ENCODE results near the gene AP4B1. TPM values are rescaled to one million over a fixed set of nuclear protein-coding genes. Genes with fewer than 3 reads are reported as not detected.

Gene AP4B1
- total RNA-seq, 2 experiments from 2014 or later: 44.1 to 48.0 TPM

DNA sequence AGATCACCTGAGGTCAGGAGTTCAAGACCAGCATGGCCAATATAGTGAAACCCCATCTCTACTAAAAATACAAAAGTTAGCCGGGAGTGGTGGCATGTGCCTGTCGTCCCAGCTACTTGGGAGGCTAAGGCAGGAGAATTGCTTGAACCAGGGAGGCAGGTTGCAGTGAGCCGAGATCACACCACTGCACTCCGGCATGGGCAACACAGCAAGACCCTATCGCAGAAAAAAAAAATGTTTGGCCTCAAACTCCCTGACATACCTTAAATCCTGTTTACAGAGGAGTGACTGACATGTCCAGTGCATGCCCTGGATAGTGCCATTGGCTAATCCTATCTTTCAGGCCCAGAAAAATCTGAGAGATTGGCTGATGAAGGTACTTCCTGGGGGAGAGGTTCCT is 12.4 kb upstream of the AP4B1 start:
- TF ChIP-seq, protein P1, sequence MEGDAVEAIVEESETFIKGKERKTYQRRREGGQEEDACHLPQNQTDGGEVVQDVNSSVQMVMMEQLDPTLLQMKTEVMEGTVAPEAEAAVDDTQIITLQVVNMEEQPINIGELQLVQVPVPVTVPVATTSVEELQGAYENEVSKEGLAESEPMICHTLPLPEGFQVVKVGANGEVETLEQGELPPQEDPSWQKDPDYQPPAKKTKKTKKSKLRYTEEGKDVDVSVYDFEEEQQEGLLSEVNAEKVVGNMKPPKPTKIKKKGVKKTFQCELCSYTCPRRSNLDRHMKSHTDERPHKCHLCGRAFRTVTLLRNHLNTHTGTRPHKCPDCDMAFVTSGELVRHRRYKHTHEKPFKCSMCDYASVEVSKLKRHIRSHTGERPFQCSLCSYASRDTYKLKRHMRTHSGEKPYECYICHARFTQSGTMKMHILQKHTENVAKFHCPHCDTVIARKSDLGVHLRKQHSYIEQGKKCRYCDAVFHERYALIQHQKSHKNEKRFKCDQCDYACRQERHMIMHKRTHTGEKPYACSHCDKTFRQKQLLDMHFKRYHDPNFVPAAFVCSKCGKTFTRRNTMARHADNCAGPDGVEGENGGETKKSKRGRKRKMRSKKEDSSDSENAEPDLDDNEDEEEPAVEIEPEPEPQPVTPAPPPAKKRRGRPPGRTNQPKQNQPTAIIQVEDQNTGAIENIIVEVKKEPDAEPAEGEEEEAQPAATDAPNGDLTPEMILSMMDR (IDR thresholded peaks at IDR 0.05): no peak
- no peak for ATAC-seq (ENCODE audit: poor library complexity)
- H3K9me3 ChIP-seq (ENCODE audit: control insufficient read depth in 1 of 2, insufficient read depth in 1 of 2, low read length in 2 of 2): no peaks in the 10 kb centered on the region
- CTCF ChIA-PET: no interaction called here
- intact Hi-C loops (cut with DNase I, micrococcal nuclease): no loop called here
- H3K36me3 Mint-ChIP-seq (ENCODE audit: low read depth): peaks cover 9% of the 10 kb centered on the region
- H3K4me1 ChIP-seq (ENCODE audit: insufficient read depth, low read length): no peaks in the 10 kb centered on the region
- H3K9me3 Mint-ChIP-seq: no peaks in the 10 kb centered on the region
- no peak for DNase-seq
- POLR2A ChIA-PET: no interaction called here
- H3K4me3 Mint-ChIP-seq: no peak overlapping the region
- no peak overlapping the region for H3K4me3 ChIP-seq (ENCODE audit: low read length)
- H3K27ac ChIP-seq (ENCODE audit: low read depth in 1 of 2, low read length in 2 of 2): no peak overlapping the region
- H3K4me1 Mint-ChIP-seq (ENCODE audit: low read depth): no peaks in the 10 kb centered on the region
- peaks cover 0 to 2% of the 10 kb centered on the region in 2 experiments for H3K27me3 ChIP-seq (ENCODE audit: control insufficient read depth in 1 of 2, insufficient read depth in 2 of 2, low read length in 2 of 2)
- no peak overlapping the region for H3K27ac Mint-ChIP-seq
- H3K36me3 ChIP-seq (ENCODE audit: insufficient read depth, low read length): peaks cover 6% of the 10 kb centered on the region
- peaks cover 6% of the 10 kb centered on the region for H3K27me3 Mint-ChIP-seq

DNA sequence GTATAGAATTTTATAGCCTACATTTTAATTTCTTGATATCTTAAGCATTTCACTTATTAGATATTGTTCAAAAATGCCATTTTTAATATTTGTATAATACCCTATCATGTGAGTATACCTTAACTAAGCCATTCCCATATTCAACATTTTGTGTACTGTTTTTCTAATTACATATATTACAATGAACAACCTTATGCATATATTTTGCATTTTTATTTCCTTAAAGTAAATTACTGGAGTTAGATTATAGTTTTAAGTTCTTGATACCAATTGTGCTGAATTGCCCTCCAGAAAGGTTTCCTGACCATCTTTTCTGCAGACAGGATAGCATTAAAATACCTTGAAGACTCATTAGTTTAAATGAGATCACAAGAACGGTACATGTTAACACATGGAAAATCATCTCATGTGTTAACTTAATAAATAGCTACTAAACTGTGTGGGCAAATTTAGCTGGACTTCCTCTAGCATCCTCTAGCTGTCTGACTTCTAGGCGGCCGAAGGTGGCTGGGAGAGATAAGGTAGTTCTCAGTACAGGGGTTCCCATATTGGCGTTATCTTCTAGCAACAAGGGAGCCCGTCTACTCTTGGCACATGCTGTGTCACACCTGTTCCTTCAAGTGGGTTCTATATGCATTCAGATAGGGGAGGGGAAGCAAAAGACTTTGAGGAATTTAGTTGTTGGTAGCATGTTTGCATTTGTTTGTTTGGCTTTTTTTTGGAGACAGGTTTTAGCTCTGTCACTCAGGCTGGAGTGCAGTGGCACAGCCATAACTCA is 9.5 kb upstream of the AP4B1 start:
- H3K4me3 ChIP-seq (ENCODE audit: low read length): no peak overlapping the region
- POLR2A ChIA-PET: interaction anchor here (2.0 kb wide), 1 partner anchor 15 kb away, joined by 7 read pairs; the partner anchor contains the start of gene HIPK1
- intact Hi-C loops (cut with DNase I, micrococcal nuclease): no loop called here
- no peaks in the 10 kb centered on the region for H3K4me1 ChIP-seq (ENCODE audit: insufficient read depth, low read length)
- H3K9me3 Mint-ChIP-seq: no peaks in the 10 kb centered on the region
- H3K27ac Mint-ChIP-seq: no peak overlapping the region
- TF ChIP-seq, protein P1 (IDR thresholded peaks at IDR 0.05): no peak
- H3K27me3 ChIP-seq (ENCODE audit: control insufficient read depth in 1 of 2, insufficient read depth in 2 of 2, low read length in 2 of 2): peaks cover 0 to 2% of the 10 kb centered on the region in 2 experiments
- peaks cover 28% of the 10 kb centered on the region for H3K36me3 ChIP-seq (ENCODE audit: insufficient read depth, low read length)
- no peaks in the 10 kb centered on the region for H3K27me3 Mint-ChIP-seq
- H3K27ac ChIP-seq (ENCODE audit: low read depth in 1 of 2, low read length in 2 of 2): no peak overlapping the region
- H3K4me1 Mint-ChIP-seq (ENCODE audit: low read depth): no peaks in the 10 kb centered on the region
- no peak for DNase-seq
- no peak overlapping the region for H3K4me3 Mint-ChIP-seq
- H3K9me3 ChIP-seq (ENCODE audit: control insufficient read depth in 1 of 2, insufficient read depth in 1 of 2, low read length in 2 of 2): no peaks in the 10 kb centered on the region
- ATAC-seq (ENCODE audit: poor library complexity): no peak
- CTCF ChIA-PET: interaction anchor here (0.7 kb wide), 1 partner anchor 57 kb away, joined by 3 read pairs; no protein-coding TSS in a partner anchor
- peaks cover 30% of the 10 kb centered on the region for H3K36me3 Mint-ChIP-seq (ENCODE audit: low read depth)

DNA sequence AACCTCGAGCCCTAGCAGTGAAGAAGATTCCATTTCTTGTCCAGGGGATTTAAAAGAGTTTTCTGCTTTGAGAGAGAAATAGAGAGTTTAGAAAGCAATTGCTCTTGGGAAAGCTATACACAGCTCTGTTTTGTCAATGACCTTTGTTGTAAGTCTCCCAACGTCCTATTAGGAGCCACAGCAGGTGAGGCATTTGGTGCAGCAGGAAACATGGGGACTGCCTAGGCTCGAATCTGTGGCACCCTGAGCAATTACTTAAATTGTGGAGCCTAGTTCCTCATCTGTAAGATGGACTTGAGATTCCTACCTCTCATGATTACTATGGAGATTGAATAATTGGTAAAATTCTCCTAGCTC is 8.7 kb upstream of the AP4B1 start:
- Mint-ChIP-seq H3K4me3 (no peak overlapping the region), H3K27ac (no peak overlapping the region), H3K36me3 (ENCODE audit: low read depth) (peaks cover 37% of the 10 kb centered on the region), H3K9me3 (no peaks in the 10 kb centered on the region), H3K27me3 (no peaks in the 10 kb centered on the region), H3K4me1 (ENCODE audit: low read depth) (no peaks in the 10 kb centered on the region)
- intact Hi-C loops (cut with DNase I, micrococcal nuclease): no loop called here
- Histone ChIP-seq H3K4me1 (ENCODE audit: insufficient read depth, low read length) (no peaks in the 10 kb centered on the region), H3K27ac (ENCODE audit: low read depth in 1 of 2, low read length in 2 of 2) (no peak overlapping the region), H3K36me3 (ENCODE audit: insufficient read depth, low read length) (peaks cover 35% of the 10 kb centered on the region), H3K9me3 (ENCODE audit: control insufficient read depth in 1 of 2, insufficient read depth in 1 of 2, low read length in 2 of 2) (no peaks in the 10 kb centered on the region), H3K27me3 (ENCODE audit: control insufficient read depth in 1 of 2, insufficient read depth in 2 of 2, low read length in 2 of 2) (peaks cover 0 to 2% of the 10 kb centered on the region in 2 experiments), H3K4me3 (ENCODE audit: low read length) (no peak overlapping the region)
- ChIA-PET POLR2A (interaction anchor here (1.0 to 2.0 kb wide), 2 partner anchors 9 to 16 kb away, joined by 3 to 7 read pairs; partner anchors contain the start of genes AP4B1 and HIPK1), CTCF (interaction anchor here (1.1 kb wide), 1 partner anchor 16 kb away, joined by 4 read pairs; the partner anchor contains the start of gene HIPK1)
- no peak for DNase-seq
- TF ChIP-seq, protein P1 (IDR thresholded peaks at IDR 0.05): no peak
- no peak for ATAC-seq (ENCODE audit: poor library complexity)
